Neural cell (in vitro differentiated cells): ENCODE measurements around the gene FKBP14. TPM values are rescaled to one million over a fixed set of nuclear protein-coding genes. Genes with fewer than 3 reads are reported as not detected.

Experiments
- H2AFZ ChIP-seq: fragments of 200-600, 300-800 bp; sonication (generic), shearing (Covaris generic); 2 replicates; pipeline ENCODE4 v1.6.0; 2014; ENCODE audit warnings: low read depth, mild to moderate bottlenecking, antibody characterized with exemption, low read length, moderate library complexity
- H3F3A ChIP-seq: fragments of 200-600 bp; shearing (Covaris generic); 2 replicates; pipeline ENCODE4 v1.6.1; 2016; ENCODE audit warnings: mild to moderate bottlenecking, moderate library complexity, mixed read lengths, antibody characterized with exemption, low read length; ENCODE audit not compliant: insufficient read depth, poor library complexity, severe bottlenecking
- H3K27ac ChIP-seq: fragments of 200-600, 300-800 bp; sonication (generic), shearing (Covaris generic); 2 replicates; pipeline ENCODE4 v1.5.1; 2014; ENCODE audit warnings: mild to moderate bottlenecking, low read length, moderate library complexity
- H3K27me3 ChIP-seq: fragments of 300-800, 200-600 bp; sonication (generic), shearing (Covaris generic); 2 replicates; pipeline ENCODE4 v1.6.0; 2014; ENCODE audit warnings: mild to moderate bottlenecking, low read depth, low read length, moderate library complexity; ENCODE audit not compliant: insufficient read depth
- H3K36me3 ChIP-seq: fragments of 300-800, 200-600 bp; sonication (generic), shearing (Covaris generic); 2 replicates; pipeline ENCODE4 v1.5.1; 2014; ENCODE audit warnings: mild to moderate bottlenecking, antibody characterized with exemption, low read length, moderate library complexity; ENCODE audit not compliant: insufficient read depth
- H3K4me2 ChIP-seq: fragments of 300-800, 200-600 bp; sonication (generic), shearing (Covaris generic); 2 replicates; pipeline ENCODE4 v1.6.0; 2014; ENCODE audit warnings: mild to moderate bottlenecking, low read length
- H3K4me3 ChIP-seq: fragments of 300-800, 200-600 bp; sonication (generic), shearing (Covaris generic); 2 replicates; pipeline ENCODE4 v1.5.1; 2014; ENCODE audit warnings: mild to moderate bottlenecking, low read length, moderate library complexity
- H3K79me2 ChIP-seq: fragments of 200-600 bp; shearing (Covaris generic); replicated peaks from 2 replicates; pipeline ENCODE4 v1.6.0; 2014; ENCODE audit warnings: mild to moderate bottlenecking, low read length, moderate library complexity; ENCODE audit not compliant: insufficient read depth
- H3K9ac ChIP-seq: fragments of 300-800, 200-600 bp; sonication (generic), shearing (Covaris generic); 2 replicates; pipeline ENCODE4 v1.6.1; 2016; ENCODE audit warnings: mild to moderate bottlenecking, low read length, mixed read lengths
- H3K9me2 ChIP-seq: fragments of 200-600 bp; shearing (Covaris generic); 2 replicates; pipeline ENCODE4 v1.6.1; 2016; ENCODE audit warnings: mild to moderate bottlenecking, low read length, mixed read lengths; ENCODE audit not compliant: insufficient read depth
- H3K9me3 ChIP-seq: fragments of 200-600, 300-800 bp; sonication (generic), shearing (Covaris generic); 2 replicates; pipeline ENCODE4 v1.6.1; 2016; ENCODE audit warnings: mild to moderate bottlenecking, mixed run types, low read length, moderate library complexity, mixed read lengths
- H4K20me1 ChIP-seq: fragments of 200-600 bp; shearing (Covaris generic); 2 replicates; pipeline ENCODE4 v1.6.1; 2016; ENCODE audit warnings: mild to moderate bottlenecking, mixed run types; ENCODE audit not compliant: insufficient read depth
- CTCF ChIP-seq: fragments of 450-650 bp; IDR thresholded peaks from 2 replicates; pipeline ENCODE4 v1.5.1; 2014; ENCODE audit warnings: antibody characterized with exemption, mild to moderate bottlenecking, moderate library complexity; ENCODE audit not compliant: poor library complexity, severe bottlenecking
- EP300 ChIP-seq: fragments of 450-650 bp; conservative IDR thresholded peaks from 2 replicates; pipeline ENCODE4 v1.6.1; 2014; ENCODE audit warnings: antibody characterized with exemption, mild to moderate bottlenecking, moderate library complexity; ENCODE audit not compliant: poor library complexity, severe bottlenecking
- EZH2 ChIP-seq: fragments of 200-600, 300-800 bp; shearing (Covaris generic), sonication (generic); IDR thresholded peaks from 2 replicates; pipeline ENCODE4 v1.6.1; 2014; ENCODE audit warnings: antibody characterized with exemption, low read length, borderline replicate concordance, mild to moderate bottlenecking; ENCODE audit not compliant: insufficient read depth, poor library complexity, severe bottlenecking
- MXI1 ChIP-seq: fragments of 450-650 bp; conservative IDR thresholded peaks from 2 replicates; pipeline ENCODE4 v1.6.1; 2014; ENCODE audit warnings: antibody characterized with exemption, mild to moderate bottlenecking; ENCODE audit not compliant: poor library complexity, severe bottlenecking
- POLR2AphosphoS5 ChIP-seq: IDR thresholded peaks from 2 replicates; pipeline ENCODE4 v1.6.1; 2012
- RAD21 ChIP-seq: fragments of 450-650 bp; conservative IDR thresholded peaks from 2 replicates; pipeline ENCODE4 v1.6.1; 2014; ENCODE audit warnings: antibody characterized with exemption, mild to moderate bottlenecking, moderate library complexity
- SMC3 ChIP-seq: fragments of 450-650 bp; conservative IDR thresholded peaks from 2 replicates; pipeline ENCODE4 v1.6.1; 2014; ENCODE audit warnings: antibody characterized with exemption, mild to moderate bottlenecking, moderate library complexity; ENCODE audit not compliant: poor library complexity
- TAF1 ChIP-seq: IDR thresholded peaks from 2 replicates; pipeline ENCODE4 v1.6.1; 2012; ENCODE audit warnings: low read depth
- polyA plus RNA-seq: library from polyadenylated mRNA; depleted of rRNA; stranded (reverse); fragments of >200 nt; gene quantifications from 2 replicates; pipeline ENCODE4 v1.2.3, GENCODE V29; 2014
- TF ChIP-seq, protein P1 (sequence below): IDR thresholded peaks from 2 replicates; pipeline ENCODE4 v1.6.1; 2012; ENCODE audit warnings: borderline replicate concordance

FKBP14 gene
- polyA plus RNA-seq, 1 donor from 2014 or later: 36.7 TPM

DNA sequence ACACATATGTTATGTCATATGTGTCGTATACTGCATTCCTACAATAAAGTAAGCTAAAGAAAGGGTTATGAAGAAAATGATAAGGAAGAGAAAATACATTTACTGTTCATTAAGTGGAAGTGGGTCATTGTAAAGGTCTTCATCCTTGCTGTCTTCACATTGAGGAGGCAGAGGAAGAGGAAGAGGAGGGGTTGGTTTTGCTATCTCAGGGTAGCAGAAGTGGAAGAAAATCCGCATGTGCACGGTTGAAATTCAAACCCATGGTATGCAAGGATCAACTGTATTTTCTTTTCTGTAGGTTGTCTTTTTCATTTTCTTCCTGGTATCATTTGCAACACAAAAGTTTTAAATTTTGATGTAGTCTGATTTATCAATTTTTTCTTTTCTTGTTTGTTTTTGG is 8.0 kb upstream of the FKBP14 start:
- Histone ChIP-seq H3K9me3 (no peaks in the 10 kb centered on the region), H3K9me2 (no peaks in the 10 kb centered on the region), H3K79me2 (peaks cover 91% of the 10 kb centered on the region), H3K4me3 (no peak overlapping the region), H3K9ac (no peak overlapping the region), H3F3A (peaks cover 4% of the 10 kb centered on the region), H3K27ac (no peak overlapping the region), H4K20me1 (peaks cover 3% of the 10 kb centered on the region), H3K4me2 (no peak overlapping the region), H3K36me3 (peaks cover 8% of the 10 kb centered on the region), H3K27me3 (no peaks in the 10 kb centered on the region), H2AFZ (no peak overlapping the region)
- TF ChIP-seq TAF1 (no peak), EP300 (no peak), EZH2 (no peak), POLR2AphosphoS5 (no peak)
- TF ChIP-seq, protein P1, sequence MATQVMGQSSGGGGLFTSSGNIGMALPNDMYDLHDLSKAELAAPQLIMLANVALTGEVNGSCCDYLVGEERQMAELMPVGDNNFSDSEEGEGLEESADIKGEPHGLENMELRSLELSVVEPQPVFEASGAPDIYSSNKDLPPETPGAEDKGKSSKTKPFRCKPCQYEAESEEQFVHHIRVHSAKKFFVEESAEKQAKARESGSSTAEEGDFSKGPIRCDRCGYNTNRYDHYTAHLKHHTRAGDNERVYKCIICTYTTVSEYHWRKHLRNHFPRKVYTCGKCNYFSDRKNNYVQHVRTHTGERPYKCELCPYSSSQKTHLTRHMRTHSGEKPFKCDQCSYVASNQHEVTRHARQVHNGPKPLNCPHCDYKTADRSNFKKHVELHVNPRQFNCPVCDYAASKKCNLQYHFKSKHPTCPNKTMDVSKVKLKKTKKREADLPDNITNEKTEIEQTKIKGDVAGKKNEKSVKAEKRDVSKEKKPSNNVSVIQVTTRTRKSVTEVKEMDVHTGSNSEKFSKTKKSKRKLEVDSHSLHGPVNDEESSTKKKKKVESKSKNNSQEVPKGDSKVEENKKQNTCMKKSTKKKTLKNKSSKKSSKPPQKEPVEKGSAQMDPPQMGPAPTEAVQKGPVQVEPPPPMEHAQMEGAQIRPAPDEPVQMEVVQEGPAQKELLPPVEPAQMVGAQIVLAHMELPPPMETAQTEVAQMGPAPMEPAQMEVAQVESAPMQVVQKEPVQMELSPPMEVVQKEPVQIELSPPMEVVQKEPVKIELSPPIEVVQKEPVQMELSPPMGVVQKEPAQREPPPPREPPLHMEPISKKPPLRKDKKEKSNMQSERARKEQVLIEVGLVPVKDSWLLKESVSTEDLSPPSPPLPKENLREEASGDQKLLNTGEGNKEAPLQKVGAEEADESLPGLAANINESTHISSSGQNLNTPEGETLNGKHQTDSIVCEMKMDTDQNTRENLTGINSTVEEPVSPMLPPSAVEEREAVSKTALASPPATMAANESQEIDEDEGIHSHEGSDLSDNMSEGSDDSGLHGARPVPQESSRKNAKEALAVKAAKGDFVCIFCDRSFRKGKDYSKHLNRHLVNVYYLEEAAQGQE: no peak

DNA sequence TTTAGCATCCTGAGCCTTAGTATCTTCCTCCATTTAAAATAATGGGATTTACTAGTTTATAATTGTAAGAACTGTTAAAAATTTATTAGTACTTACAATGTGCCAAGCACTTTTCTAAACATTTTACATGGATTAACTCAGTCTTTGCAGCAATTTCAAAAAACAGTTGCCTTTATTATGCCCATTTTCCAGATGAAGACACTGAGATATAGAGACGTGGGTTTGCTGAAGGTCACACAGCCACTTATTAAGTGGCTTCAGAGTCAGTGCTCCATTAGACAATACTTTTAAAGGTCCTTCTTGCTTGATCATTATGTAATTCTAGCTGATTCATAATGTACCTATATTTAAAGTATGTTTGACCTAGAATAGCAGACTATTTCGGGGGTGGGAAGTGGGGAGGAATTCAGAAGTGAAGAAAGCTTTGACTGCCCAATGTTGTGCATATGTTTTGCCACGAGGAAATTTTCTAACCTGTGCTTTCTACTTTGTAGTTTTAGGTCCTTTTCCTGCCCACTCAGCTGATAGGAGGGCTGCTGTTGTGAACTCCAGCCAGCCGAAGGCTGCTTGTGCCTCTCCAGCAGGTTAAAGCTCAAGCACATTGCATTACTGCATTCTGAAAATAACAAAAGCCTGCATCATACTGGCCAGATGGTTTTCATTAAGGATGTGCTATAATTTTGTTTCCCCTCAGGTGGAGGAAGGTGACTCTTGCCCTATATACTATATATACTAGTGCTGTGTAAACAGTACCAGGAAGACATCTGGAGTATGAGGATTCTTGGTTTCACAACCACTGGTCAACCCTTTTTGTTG is 6.0 kb upstream of the FKBP14 start:
- Histone ChIP-seq H4K20me1 (peaks cover 3% of the 10 kb centered on the region), H3K79me2 (peaks cover 86% of the 10 kb centered on the region)
- TF ChIP-seq SMC3 (no peak), POLR2AphosphoS5 (no peak), MXI1 (no peak), EP300 (no peak), CTCF (no peak), EZH2 (no peak), TAF1 (no peak), RAD21 (no peak)
- TF ChIP-seq, protein P1: no peak

More for the DNA sequence above, 6.0 kb upstream of the FKBP14 start:
- no peak overlapping the region for H2AFZ ChIP-seq
- H3K9ac ChIP-seq: no peak overlapping the region
- peaks cover 10% of the 10 kb centered on the region for H3F3A ChIP-seq
- peak overlapping the region; percentile 89 for H3K4me3 ChIP-seq
- H3K27ac ChIP-seq: no peak overlapping the region
- H3K36me3 ChIP-seq: peaks cover 8% of the 10 kb centered on the region
- peak overlapping the region; percentile 51 for H3K4me2 ChIP-seq
- H3K9me3 ChIP-seq: no peaks in the 10 kb centered on the region
- H3K27me3 ChIP-seq: no peaks in the 10 kb centered on the region
- no peaks in the 10 kb centered on the region for H3K9me2 ChIP-seq
